B cell (primary cell): Measurements from ENCODE around the gene FNDC11. TPM values are rescaled to one million over a fixed set of nuclear protein-coding genes. Genes with fewer than 3 reads are reported as not detected.

Experiments used
- ATAC-seq: fragments of 200-7000 bp; cut with Tn5 transposase; one replicate; pipeline ENCODE4 v1.10.0; 2021; ENCODE audit warnings: low read depth, mild to moderate bottlenecking, moderate number of reproducible peaks, moderate library complexity
- CTCF ChIA-PET: fragments of 350-600 bp; sonication (Branson Sonifier 250); formaldehyde crosslinking; loops from one replicate; lab custom pipeline; 2021; ENCODE audit warnings: antibody characterized with exemption, inconsistent platforms; lab: Charles Lee
- POLR2A ChIA-PET: fragments of 350-600 bp; sonication (Branson Sonifier 250); formaldehyde crosslinking; loops from one replicate; lab custom pipeline; 2021; ENCODE audit warnings: antibody characterized with exemption; lab: Charles Lee
- DNase-seq: peaks from one replicate; pipeline ENCODE4 v3.0.0; 2013
- H2AFZ ChIP-seq: 2 replicates; pipeline ENCODE4 v1.6.1; 2012; ENCODE audit warnings: mild to moderate bottlenecking, low read depth, low read length; ENCODE audit not compliant: insufficient read depth, poor library complexity, severe bottlenecking
- H3K27ac ChIP-seq, 2 donors: 1 replicate in 1 of 2; 2 replicates in 1 of 2; pipeline ENCODE4 v1.5.1; 2012 to 2013; ENCODE audit warnings: low read length in 2 of 2, mild to moderate bottlenecking in 2 of 2, moderate library complexity in 1 of 2
- H3K27me3 ChIP-seq, 4 experiments: fragments of 200-600 bp in 1 of 4; sonication (generic) in 1 of 4; replicated peaks in 1 of 4; 1 replicate in 2 of 4; 2 replicates in 2 of 4; pipeline versions ENCODE4 v1.6.1 to v1.7.0; 2013 to 2016; ENCODE audit warnings: low read length in 3 of 4, mild to moderate bottlenecking in 2 of 4, mixed read lengths in 1 of 4, moderate library complexity in 1 of 4; ENCODE audit not compliant: insufficient read depth in 4 of 4, control insufficient read depth in 3 of 4; ENCODE audit errors: control extremely low read depth in 1 of 4
- H3K36me3 ChIP-seq, 2 experiments: replicated peaks in 1 of 2; 1 replicate in 1 of 2; 2 replicates in 1 of 2; pipeline versions ENCODE4 v1.6.1 to v1.7.1; 2013; ENCODE audit warnings: low read length in 1 of 2; ENCODE audit not compliant: insufficient read depth in 2 of 2, control insufficient read depth in 1 of 2; ENCODE audit errors: control extremely low read depth in 1 of 2, extremely low read depth in 1 of 2
- H3K4me1 ChIP-seq, 2 donors: fragments of 200-600 bp in 1 of 2; sonication (generic) in 1 of 2; 1 replicate in 1 of 2; 2 replicates in 1 of 2; pipeline versions ENCODE4 v1.5.1 to v1.6.1; 2013 to 2017; ENCODE audit warnings: low read length in 2 of 2; ENCODE audit not compliant: control insufficient read depth in 2 of 2, insufficient read depth in 2 of 2
- H3K4me2 ChIP-seq: replicated peaks from 2 replicates; pipeline ENCODE3; 2012; ENCODE audit warnings: mild to moderate bottlenecking, low read depth, low read length; ENCODE audit not compliant: poor library complexity, severe bottlenecking
- H3K4me3 ChIP-seq, 5 experiments: fragments of 200-600 bp in 1 of 5; sonication (generic) in 1 of 5; 1 replicate in 3 of 5; 2 replicates in 2 of 5; pipeline versions ENCODE4 v1.5.1 to v1.7.0; 2011 to 2016; ENCODE audit warnings: low read length in 4 of 5, mild to moderate bottlenecking in 4 of 5, low read depth in 2 of 5, control low read depth in 1 of 5, moderate library complexity in 1 of 5; ENCODE audit not compliant: insufficient read depth in 1 of 5; ENCODE audit errors: control extremely low read depth in 1 of 5, extremely low read depth in 1 of 5
- H3K79me2 ChIP-seq: fragments of 200-600 bp; sonication (generic); one replicate; pipeline ENCODE4 v1.6.0; 2016; ENCODE audit warnings: low read length; ENCODE audit not compliant: control insufficient read depth, insufficient read depth
- H3K9ac ChIP-seq: fragments of 200-600 bp; sonication (generic); 2 replicates; pipeline ENCODE4 v1.6.1; 2017; ENCODE audit warnings: mild to moderate bottlenecking, low read length, moderate library complexity
- H3K9me3 ChIP-seq, 3 donors: one replicate each; pipeline versions ENCODE4 v1.6.1 to v1.7.1; 2013; ENCODE audit warnings: low read length in 2 of 3; ENCODE audit not compliant: control insufficient read depth in 2 of 3, insufficient read depth in 1 of 3; ENCODE audit errors: control extremely low read depth in 1 of 3
- H4K20me1 ChIP-seq: 2 replicates; pipeline ENCODE4 v1.6.0; 2012; ENCODE audit warnings: mild to moderate bottlenecking, low read length; ENCODE audit not compliant: insufficient read depth, control insufficient read depth, poor library complexity, severe bottlenecking
- H3K27ac Mint-ChIP-seq: one replicate; pipeline ENCODE4 v1.8.0; 2021; ENCODE audit warnings: mixed read lengths
- H3K27me3 Mint-ChIP-seq: one replicate; pipeline ENCODE4 v1.8.0; 2021; ENCODE audit warnings: mixed read lengths
- H3K4me1 Mint-ChIP-seq: one replicate; pipeline ENCODE4 v1.8.0; 2021; ENCODE audit warnings: mixed read lengths
- H3K4me3 Mint-ChIP-seq: one replicate; pipeline ENCODE4 v1.8.0; 2021; ENCODE audit warnings: mixed read lengths
- H3K9me3 Mint-ChIP-seq: one replicate; pipeline ENCODE4 v1.8.0; 2022; ENCODE audit warnings: mixed read lengths; ENCODE audit not compliant: insufficient read depth
- CTCF ChIP-seq: fragments of 200-600 bp; IDR thresholded peaks from one replicate; pipeline ENCODE4 v1.8.0; 2022; ENCODE audit warnings: antibody characterized with exemption, mild to moderate bottlenecking
- EZH2 ChIP-seq: IDR thresholded peaks from 2 replicates; pipeline ENCODE4 v1.6.1; 2012; ENCODE audit warnings: borderline replicate concordance, low read depth, mild to moderate bottlenecking, moderate library complexity, low read length; ENCODE audit not compliant: insufficient read depth, poor library complexity, severe bottlenecking
- WGBS: methylation state at CpG from one replicate; pipeline ENCODE4 v1.1.5; 2013; ENCODE audit warnings: missing lambda C conversion rate; ENCODE audit not compliant: insufficient coverage; 5-methylcytosine and 5-hydroxymethylcytosine counted together
- intact Hi-C: fragments of 100-400 bp; cut with micrococcal nuclease; formaldehyde crosslinking; loops from one replicate; pipeline ENCODE4 v1.10.0; 2022
- polyA plus RNA-seq: library from polyadenylated mRNA; depleted of rRNA; stranded (reverse); fragments of >200 nt; gene quantifications from 2 replicates; pipeline ENCODE4 v1.2.3, GENCODE V29; 2012
- total RNA-seq, 2 donors: library from RNA; stranded (reverse); fragments of 120-200 nt in 1 of 2; gene quantifications; 1 replicate in 1 of 2; 2 replicates in 1 of 2; pipeline versions ENCODE4 v1.2.3 to v1.2.4, GENCODE V29; 2013 to 2022

The FNDC11 gene
- total and polyA plus RNA-seq, 2 donors (not counting 1 experiment from before 2014, with no cell fraction given) = 3.8 to 34.2 TPM

- H2AFZ ChIP-seq = peak overlapping the region; percentile 60
- H3K36me3 ChIP-seq = peaks cover 0 to 13% of the 10 kb centered on the region in 2 experiments
- H3K79me2 ChIP-seq = peaks cover 24% of the 10 kb centered on the region
- ChIA-PET POLR2A (interaction anchor here (0.5 to 2.3 kb wide), 4 partner anchors 11 to 69 kb away, joined by 4 to 11 read pairs (median 8); no protein-coding TSS in a partner anchor), CTCF (interaction anchor here (1.1 to 3.1 kb wide), 2 partner anchors 34 to 76 kb away, joined by 4 to 17 read pairs; no protein-coding TSS in a partner anchor)
- H3K27ac ChIP-seq = peak overlapping the region in 1 of 2 donors; percentile 73
- no peak for DNase-seq
- no peak for TF ChIP-seq CTCF
- TF ChIP-seq EZH2 = no peak
- Mint-ChIP-seq H3K4me1 (peaks cover 21% of the 10 kb centered on the region), H3K4me3 (peak overlapping the region; percentile 87), H3K9me3 (no peaks in the 10 kb centered on the region), H3K27ac (peak overlapping the region; percentile 81), H3K27me3 (no peaks in the 10 kb centered on the region)
- H3K4me1 ChIP-seq = peaks cover 33 to 51% of the 10 kb centered on the region in 2 donors
- 92% methylated on average over 34 of the region's 34 CpGs for WGBS
- H3K9me3 ChIP-seq = no peaks in the 10 kb centered on the region
- peak overlapping the region; percentile 85 for H3K9ac ChIP-seq
- H3K4me2 ChIP-seq = peak overlapping the region; percentile 97
- peaks cover 41% of the 10 kb centered on the region for H4K20me1 ChIP-seq
- intact Hi-C loops = no loop called here
- H3K27me3 ChIP-seq = no peaks in the 10 kb centered on the region
- no peak for ATAC-seq
- peak overlapping the region; percentile 61 to 86 (median 79) for H3K4me3 ChIP-seq
Measured at GRCh38 chr20:63572788-63573646, 19.1 kb downstream of the FNDC11 start.
